ENCODE measurements around the gene KIAA0232.
"Not testable (repeated sequence)": the region's sequence is repeated elsewhere in the genome, so short reads cannot be mapped to it uniquely, and the experiment has no call there.

DNA sequence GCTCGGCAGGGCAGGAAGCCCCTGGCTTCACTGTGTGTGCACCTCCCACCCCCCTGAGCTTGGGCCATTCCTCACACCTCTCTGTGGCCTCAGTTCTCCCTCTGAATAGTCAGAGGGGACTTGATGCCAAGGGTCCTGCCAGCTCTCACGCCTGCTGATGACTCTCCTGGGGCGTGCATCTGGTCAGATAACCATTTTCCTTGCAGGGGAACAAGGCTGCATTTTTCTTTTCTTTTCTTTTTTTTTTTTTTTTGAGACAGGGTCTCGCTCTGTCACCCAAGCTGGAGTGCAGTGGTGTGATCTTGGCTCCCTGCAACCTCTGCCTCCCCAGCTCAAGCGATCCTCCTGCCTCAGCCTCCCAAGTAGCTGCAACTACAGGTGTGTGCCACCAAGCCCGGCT is 124.0 kb downstream of the KIAA0232 start:
- TF ChIP-seq POLR2AphosphoS5 (IDR thresholded peaks at IDR 0.05); EP300 (conservative IDR thresholded peaks at IDR 0.05; ENCODE audit: poor library complexity, severe bottlenecking); EZH2 (IDR thresholded peaks at IDR 0.05; ENCODE audit: borderline replicate concordance, insufficient read depth, low read length, poor library complexity, severe bottlenecking): not testable (repeated sequence)
- TF ChIP-seq, protein P1, sequence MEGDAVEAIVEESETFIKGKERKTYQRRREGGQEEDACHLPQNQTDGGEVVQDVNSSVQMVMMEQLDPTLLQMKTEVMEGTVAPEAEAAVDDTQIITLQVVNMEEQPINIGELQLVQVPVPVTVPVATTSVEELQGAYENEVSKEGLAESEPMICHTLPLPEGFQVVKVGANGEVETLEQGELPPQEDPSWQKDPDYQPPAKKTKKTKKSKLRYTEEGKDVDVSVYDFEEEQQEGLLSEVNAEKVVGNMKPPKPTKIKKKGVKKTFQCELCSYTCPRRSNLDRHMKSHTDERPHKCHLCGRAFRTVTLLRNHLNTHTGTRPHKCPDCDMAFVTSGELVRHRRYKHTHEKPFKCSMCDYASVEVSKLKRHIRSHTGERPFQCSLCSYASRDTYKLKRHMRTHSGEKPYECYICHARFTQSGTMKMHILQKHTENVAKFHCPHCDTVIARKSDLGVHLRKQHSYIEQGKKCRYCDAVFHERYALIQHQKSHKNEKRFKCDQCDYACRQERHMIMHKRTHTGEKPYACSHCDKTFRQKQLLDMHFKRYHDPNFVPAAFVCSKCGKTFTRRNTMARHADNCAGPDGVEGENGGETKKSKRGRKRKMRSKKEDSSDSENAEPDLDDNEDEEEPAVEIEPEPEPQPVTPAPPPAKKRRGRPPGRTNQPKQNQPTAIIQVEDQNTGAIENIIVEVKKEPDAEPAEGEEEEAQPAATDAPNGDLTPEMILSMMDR (IDR thresholded peaks at IDR 0.05; ENCODE audit: poor library complexity, severe bottlenecking) = not testable (repeated sequence)
- TF ChIP-seq, protein P2, sequence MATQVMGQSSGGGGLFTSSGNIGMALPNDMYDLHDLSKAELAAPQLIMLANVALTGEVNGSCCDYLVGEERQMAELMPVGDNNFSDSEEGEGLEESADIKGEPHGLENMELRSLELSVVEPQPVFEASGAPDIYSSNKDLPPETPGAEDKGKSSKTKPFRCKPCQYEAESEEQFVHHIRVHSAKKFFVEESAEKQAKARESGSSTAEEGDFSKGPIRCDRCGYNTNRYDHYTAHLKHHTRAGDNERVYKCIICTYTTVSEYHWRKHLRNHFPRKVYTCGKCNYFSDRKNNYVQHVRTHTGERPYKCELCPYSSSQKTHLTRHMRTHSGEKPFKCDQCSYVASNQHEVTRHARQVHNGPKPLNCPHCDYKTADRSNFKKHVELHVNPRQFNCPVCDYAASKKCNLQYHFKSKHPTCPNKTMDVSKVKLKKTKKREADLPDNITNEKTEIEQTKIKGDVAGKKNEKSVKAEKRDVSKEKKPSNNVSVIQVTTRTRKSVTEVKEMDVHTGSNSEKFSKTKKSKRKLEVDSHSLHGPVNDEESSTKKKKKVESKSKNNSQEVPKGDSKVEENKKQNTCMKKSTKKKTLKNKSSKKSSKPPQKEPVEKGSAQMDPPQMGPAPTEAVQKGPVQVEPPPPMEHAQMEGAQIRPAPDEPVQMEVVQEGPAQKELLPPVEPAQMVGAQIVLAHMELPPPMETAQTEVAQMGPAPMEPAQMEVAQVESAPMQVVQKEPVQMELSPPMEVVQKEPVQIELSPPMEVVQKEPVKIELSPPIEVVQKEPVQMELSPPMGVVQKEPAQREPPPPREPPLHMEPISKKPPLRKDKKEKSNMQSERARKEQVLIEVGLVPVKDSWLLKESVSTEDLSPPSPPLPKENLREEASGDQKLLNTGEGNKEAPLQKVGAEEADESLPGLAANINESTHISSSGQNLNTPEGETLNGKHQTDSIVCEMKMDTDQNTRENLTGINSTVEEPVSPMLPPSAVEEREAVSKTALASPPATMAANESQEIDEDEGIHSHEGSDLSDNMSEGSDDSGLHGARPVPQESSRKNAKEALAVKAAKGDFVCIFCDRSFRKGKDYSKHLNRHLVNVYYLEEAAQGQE (IDR thresholded peaks at IDR 0.05; ENCODE audit: borderline replicate concordance) = not testable (repeated sequence)

All from neural cell (in vitro differentiated cells).